CD4-positive, alpha-beta T cell treated with Interferon gamma for 1 hour (primary cell): Measurements from ENCODE around the gene CDC73.
"Not testable (repeated sequence)": the region's sequence is repeated elsewhere in the genome, so short reads cannot be mapped to it uniquely, and the experiment has no call there.

Source experiments
- DNase-seq: peaks from one replicate; pipeline ENCODE4 v3.0.0-alpha.2; 2020

Gene CDC73

DNA sequence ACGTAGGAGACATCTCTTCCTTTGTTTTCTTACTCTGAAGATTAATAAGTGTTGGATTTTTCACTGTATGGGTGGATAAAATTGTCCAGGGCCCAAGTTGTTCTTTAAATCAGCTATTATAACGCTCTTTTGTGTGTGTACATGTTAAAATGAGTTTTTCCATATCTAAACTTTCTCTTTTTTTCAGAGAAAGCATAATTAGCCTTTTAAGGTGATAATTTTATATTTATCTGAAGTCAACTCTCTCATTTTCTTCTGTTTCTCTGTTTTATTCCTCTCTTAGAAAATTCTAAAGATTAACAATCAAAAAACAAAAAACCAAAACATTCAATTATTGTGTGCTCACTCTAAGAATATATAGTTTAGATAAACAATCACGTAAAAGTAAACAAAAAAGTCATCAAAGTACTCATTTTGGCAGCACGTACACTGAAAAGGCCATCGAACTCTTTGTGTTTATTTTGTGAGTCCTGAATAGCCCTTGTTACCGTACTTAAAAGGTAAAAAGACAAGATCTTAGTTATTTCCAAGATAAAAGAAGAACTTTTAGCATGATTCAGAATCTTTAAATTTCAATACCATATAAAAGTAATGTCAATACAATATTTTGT, 7.2 kb upstream of the CDC73 start:
- DNase-seq = no peak

DNA sequence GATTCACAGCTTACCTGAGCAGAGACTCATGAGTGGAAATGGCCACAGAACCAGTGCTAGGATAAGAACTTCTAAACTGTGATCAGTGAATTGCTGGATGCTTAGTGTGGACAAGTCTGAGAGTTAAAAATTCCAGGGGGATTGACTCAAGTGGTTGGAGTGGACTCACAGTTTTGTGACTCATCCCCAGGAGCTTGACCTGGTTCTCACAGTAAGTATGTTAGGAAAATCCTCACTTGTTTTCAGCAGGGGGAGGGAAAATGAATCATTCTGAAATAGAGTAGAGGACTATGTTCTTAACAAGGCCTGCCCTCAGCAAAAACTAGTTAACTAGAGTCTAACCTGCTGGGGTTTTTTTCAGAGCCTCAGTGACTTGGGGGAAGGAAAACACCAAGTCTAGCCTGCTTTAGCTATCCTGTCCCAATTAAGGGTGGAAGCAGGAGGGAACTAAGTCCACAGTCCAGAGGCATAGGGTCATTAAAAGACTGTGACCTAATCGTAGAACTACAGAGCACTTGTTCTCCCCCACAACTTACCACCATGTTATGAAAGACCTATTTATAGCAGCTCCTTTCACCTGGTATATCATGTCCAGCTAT, 6.1 kb upstream of the CDC73 start:
- no peak for DNase-seq

DNA sequence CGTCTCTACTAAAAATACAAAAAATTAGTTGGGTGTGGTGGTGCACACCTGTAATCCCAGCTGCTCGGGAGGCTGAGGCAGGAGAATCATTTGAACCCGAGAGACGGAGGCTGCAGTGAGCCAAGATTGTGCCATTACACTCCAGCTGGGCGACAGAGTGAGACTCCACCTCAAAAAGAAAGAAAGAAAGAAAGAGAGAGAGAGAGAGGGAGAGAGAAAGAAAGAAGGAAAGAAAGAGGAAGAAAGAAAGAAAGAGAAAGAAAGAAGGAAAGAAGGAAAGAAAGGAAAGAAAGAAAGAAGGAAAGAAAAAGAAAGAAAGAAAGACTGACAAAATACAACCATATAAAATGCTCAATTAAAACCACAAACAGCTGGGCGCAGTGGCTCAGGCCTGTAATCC, 4.7 kb upstream of the CDC73 start:
- DNase-seq = not testable (repeated sequence)

DNA sequence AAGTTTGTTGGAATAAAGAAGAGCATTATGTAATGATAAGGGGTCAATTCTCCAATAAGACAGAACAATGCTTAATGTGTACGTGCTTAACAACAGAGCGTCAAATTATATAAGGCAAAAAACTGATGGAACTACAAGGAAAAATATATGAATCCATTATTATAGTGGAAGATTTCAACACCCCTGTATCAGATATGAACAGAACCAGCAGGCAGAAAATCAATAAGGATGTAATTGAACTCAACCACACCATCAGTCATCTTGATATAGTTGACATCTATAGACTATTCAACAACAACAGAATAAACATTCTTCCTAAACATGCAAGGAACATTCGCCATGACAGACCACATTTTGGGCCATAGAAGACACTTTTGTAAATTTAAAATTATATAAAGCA, 3.6 kb upstream of the CDC73 start:
- DNase-seq = no peak

DNA sequence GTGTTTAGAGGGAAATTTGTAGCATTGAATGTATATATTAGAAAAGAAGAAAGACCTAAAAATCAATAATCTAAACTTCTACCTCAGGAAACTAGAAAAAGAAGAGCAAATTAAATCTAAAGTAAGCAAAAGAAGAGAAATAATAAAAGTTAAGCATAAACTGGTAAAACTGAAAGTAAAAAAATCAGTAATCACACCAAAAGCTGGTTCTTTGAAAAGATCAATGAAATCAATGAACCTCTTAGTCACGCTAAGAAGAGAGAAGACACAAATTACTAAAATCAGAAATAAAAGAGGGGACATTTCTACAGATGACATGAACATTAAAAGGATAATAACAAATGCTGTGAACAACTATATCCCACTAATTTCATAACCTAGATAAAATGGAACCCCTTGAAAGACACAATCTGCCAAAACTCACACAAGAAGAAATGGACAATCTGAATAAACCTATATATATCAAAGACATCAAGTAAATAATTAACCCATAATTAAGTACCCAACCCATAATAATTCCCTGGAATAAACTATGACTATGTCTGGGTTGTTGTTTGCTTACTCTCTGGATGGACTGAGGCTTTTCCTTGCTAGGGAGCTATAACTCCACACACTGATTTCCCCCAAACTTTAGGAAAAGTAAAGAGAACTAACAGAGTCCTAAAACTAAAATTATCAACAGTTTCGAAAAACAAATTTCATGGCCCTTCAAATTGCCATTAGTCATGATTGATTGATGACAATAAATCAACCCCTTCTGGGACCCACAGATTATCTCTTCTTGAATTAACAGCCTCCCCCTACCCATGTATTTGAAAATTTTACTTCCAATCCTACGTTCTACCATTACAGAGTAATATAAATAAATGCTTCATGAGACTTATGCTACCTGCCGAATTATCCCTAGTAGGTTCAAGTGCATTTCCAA, 2.8 kb upstream of the CDC73 start:
- DNase-seq = no peak

DNA sequence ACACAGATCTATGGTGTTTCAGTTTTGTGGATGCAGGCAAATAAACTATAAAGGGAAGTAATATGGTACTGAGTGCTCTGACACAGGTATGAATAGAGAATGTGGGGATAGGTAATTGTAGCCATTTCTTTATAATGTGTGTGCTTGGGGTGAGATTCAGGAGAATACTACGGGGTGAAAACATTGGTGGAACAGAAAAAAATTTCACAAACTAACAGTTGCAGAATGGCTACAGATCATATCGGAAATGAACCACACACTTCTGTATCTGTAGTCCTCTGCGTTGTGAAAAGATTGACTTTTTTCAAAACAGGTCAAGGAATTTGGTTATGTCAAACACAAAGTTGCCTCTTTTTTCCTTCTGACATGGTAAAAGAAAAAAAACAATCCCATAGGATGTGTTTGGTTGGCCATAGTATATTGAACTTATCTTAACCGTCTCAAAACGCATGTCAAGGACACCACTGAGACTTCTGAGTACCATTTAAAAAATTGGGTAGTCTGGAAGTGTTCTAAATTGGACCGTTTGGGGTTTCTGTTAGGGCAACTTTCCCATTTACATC, 1.1 kb upstream of the CDC73 start:
- no peak for DNase-seq

DNA sequence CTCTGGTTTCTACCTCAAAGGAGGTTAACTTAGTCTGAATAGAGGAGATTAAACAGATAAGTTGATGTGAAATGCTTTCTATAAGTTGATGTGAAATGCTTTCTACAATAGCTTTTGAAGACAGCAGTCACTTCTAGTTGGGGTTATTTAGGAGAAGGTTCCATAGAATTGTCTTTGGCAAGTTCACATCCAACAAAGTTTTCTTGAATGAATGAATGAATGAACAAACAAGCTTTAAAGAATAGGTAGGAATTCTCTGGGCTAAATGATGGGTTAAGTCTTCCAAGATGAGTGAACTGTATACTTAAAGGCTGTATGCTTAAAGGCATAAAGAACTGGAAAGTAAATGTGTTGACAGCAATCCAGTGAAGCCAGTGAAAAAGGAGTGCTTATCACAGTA, 1.9 kb downstream of the CDC73 start:
- DNase-seq = no peak

DNA sequence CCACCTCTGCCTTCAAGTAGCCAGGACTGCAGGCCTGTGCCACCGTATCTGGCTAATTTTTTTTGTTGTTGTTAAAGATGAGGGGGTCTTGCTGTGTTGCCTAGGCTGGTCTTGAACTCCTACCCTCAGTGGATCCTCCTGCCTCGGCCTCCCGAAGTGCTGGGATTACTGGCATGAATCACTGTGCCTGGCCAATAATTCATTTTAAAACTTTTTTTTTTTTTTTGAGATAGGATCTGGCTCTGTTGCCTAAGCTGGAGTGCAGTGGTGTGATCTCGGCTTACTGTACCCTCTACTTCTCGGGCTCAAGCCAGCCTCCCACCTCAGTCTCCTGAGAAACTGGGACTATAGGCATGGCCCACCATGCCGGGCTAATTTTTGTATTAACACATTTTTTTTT, 3.5 kb downstream of the CDC73 start:
- DNase-seq = no peak

DNA sequence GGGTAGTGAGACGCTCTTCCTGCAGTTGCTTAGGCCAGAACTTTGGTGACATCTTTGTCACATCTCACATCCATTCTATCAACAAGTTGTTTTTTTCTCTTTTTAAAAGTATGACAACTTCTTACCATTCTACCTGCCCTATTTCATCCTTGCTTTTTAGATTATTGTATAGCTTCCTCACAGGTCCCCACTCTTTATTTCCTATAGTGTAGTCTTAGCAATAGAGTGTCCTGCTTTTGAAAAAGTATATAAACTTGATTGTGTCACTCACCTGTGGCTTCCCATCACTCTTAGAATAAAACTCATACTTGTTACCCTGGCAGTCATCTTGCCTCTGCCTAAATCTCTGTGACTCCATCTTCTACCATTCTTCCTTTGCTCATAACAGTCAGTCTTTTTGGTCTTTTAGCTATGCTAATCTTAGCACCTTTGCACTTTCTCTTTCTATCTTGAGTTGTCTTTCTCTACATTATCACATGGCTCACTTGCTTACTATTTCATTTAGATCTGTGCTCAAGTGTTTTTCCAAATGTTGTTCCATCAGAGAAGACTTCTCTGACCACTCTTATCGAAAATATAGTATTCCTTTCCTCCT, 9.5 kb downstream of the CDC73 start:
- DNase-seq = no peak

DNA sequence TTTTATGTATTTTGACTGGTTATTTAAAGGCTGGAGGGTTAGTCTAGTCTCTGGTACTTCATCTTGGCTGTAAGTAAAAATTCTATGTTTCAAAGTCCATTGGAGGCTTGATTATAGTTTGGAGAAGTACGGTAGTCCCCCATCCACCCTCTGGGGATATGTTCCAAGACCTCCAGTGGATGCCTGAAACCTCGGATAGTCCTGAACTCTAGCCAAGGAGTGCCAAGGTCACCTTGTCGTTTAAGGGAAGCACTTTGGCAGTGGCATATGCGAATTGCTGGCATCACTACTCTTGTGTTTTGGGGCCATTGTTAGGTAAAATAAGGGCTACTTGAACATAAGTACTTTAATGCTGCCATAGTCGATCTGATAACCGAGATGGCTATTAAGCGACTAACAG, 18.4 kb downstream of the CDC73 start:
- DNase-seq = no peak

DNA sequence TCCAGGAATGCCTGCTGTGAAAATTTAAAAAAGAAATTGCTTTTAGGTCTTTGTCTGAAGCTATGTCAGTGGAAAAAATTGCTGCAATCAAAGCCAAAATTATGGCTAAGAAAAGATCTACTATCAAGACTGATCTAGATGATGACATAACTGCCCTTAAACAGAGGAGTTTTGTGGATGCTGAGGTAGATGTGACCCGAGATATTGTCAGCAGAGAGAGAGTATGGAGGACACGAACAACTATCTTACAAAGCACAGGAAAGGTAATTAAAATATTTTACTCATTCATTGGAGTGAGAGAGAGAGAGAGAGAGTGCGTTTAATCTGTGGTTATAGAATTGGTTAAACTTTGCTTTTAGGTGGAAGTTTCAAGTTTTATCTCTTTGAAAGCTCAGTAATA, 20.0 kb downstream of the CDC73 start:
- DNase-seq = no peak

DNA sequence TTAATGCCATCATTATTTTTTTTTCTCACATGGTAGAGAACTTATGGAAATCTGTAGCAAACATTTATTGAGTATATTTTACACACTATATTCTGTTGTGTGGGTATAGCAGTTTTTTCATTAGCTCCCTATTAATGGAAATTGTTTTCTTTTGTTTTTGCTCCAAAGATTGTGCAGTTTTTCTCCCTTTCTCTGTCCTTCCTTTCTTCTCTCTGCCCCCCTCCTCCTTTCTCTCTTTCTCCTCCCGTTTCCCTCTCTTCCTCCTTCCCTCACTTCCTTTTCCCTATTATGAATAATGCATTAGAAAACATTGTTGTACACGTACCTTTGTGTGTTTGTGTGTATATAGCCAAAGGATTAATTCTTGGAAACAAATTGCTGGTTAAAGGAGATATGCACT, 20.6 kb downstream of the CDC73 start:
- DNase-seq = no peak

DNA sequence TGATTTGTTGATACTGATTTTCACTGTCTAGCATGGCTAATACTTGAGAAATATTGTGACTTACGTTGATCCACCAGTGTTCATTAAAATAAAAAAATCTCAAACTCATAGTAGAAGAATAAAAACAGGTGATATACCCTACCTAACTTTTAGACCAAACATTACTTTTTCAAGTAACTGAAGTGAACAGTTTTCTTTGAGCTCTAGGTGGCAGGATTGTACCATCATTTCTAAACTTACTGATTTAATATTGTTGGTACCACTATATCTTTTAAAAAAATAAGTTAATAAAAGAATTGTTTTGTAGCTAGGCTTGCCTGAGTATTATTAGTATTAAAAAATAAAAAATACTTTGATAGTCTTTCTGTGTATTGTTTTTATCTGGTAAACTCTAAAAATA, 21.5 kb downstream of the CDC73 start:
- DNase-seq = no peak

DNA sequence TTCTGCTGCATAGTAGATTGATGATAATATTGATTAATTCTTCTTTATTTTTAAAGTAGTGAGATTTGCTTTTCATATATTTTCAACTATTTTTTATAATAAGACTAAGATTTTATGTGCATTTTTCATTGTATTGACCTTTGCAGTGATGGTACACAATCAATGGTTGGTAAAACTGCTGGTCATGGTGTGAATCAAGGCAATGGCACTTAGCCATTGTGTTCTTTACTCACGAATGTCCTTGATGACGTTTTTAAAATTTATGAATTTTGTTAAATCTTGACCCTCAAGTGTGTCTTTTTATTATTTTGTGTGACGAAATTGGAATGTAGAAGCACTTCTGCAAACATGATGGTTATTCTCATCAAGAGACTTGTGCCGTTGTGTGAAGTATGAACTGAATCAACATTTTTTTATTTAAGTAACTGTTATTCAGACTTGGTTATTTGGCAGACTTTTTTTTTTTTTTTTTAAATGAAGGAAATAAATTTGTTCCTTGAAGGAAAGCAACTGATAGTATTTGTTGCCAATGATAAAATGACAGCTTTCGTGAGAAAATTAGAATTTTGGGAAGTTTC, 22.6 kb downstream of the CDC73 start:
- no peak for DNase-seq

DNA sequence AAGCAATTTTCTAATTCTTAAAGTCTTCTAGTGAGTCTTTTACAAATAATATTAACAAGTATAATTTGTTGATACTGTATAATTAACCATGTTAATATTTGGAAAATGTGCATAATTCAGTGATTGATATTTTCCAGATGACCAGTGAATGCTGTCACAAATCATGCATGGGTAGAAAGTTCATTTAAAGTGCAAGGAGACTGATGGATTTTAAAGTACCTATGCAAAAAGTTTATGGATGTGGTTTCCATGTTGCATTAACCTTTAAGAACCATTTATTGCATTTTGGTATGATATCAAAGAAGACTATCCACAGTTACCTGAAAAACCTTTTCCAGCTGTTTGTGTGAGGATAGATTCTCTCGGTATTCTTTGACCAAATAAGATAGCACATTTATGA, 23.2 kb downstream of the CDC73 start:
- no peak for DNase-seq

DNA sequence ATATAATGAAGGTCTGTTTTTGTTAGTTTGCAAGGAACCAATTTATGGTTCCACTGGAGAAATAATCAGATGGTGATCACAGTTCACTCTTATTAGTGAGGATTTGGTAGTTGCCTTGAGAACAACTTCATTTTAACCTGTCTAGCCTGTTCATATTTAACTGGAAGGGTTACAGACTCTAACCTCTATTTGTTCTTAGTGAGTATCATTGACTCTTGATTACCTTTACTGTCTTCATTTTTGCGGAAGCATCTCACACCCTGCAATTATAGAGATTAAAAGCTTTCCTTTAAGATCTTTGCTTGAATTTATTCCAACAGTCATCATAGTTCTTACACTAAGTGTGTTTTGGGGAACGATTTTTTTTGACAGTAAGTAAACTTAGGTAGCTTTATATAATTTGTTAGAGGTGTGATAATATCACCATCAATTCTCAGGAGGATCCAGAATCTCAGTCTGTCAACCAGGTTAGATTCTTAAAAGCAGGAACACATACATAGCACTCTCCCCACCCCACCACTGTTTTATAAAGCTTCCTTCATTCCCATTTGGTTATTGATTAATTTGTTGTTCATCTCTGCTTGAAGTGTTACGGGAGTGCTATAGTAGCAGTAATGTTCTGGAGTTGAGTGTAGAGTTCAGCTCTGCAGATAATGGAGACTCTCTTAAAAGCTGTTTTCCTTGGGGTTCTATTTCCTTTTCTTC, 34.4 kb downstream of the CDC73 start:
- DNase-seq = no peak

DNA sequence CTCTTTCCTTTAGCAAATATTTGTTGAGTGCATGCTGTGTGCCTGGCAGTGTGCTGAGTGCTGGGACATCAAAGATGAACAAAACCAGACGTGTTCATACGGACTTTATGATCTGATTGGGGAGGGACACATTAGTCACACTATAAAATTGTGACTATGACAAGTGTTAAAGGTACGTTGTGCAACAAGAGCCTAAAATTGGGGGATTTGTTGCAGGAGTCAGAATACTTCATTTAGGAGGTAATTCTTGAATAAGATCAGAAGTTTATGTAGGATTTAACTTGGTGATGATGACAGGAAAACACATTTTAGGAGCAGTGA, 35.0 kb downstream of the CDC73 start:
- DNase-seq = no peak

DNA sequence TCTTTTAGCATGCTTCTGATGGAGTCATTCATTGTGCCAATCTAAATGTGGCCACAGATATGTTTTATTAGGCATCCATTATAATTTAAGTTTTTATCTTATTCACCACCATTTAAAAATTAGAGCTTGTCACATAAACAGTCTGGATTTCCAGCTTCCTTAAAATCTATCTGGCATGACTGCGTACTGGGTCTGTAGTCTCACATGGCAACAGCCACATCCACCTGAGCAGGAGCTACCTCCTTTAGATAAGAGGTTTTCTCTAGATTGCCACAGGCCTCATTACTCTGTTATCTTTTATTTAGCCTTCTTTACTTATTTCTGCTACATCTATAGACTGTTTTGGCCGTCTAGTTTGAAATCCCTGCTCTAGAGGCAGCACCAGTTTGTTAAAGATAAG, 35.5 kb downstream of the CDC73 start:
- DNase-seq = no peak

DNA sequence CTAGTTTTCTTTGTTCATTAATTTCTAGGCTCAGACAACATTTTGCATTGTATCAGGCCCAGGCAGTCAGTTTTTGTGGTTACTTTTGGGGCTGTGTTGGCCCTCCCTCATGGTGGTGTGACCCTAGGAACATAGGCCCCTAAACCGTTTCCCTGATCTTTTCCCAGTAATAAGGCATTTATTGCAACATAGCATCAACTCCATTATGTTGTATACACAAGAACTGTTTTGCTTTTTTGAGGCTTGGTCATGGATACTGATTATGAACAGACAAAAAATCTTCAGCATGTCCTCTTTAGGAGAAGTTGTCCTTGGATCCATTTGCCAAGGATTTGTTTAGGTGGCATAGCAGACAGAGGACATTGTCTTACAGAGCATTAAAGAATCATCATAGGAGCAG, 54.3 kb downstream of the CDC73 start:
- DNase-seq = no peak

DNA sequence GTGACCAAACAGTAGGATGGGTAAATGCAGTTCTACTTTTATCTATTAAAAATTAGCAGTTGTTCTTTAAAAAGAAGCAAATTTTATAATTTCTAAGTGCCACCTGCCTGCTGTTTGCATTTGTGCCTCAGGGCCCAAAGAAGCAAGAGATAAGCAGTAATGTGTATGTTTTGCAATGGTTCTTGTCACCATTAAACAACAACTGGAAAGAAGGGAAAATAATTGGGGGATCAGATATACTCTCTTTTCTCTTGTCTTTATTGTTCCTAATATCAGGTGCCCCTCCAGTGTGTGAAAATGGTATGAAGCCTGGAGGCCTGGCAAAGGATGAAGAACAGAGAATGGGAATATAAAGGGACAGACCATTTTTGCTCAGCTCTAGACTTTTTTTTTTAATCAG, 55.0 kb downstream of the CDC73 start:
- DNase-seq = no peak

DNA sequence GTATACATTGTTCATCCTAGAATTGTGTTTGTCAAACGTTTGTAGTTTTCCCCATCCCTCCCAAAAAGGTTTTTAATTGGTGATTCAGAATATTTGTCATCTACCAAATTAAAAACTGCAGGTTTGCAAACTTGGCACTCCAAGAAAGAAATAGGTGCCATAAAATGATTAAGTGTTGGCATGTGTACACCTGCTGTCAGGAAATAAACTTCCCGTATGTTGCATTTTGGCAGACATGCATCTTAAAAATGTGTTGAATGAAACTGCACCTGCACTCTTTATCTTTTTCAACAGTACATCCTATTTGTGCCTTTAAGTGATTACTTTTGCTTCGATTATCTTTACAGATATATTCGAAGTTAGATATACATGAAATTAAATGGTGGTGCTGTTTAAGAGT, 57.3 kb downstream of the CDC73 start:
- no peak for DNase-seq

DNA sequence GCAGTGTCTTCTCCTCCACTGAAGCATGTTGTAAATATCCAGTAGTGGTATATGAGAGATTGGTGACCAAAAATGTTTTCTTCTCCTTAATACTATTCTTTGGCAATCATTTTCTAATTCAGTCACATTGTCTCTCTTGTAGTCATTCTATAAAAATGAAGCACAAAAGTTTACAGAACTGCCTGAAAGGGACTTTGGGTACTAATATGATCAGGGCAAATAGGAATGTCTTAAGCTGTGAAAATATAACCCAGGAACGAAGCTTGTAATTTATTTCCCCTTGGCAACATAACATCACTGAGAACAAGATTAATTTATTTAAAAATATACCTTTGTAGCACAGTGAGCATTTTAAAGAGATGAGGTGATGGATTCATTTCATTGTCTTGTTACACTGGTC, 59.7 kb downstream of the CDC73 start:
- no peak for DNase-seq

DNA sequence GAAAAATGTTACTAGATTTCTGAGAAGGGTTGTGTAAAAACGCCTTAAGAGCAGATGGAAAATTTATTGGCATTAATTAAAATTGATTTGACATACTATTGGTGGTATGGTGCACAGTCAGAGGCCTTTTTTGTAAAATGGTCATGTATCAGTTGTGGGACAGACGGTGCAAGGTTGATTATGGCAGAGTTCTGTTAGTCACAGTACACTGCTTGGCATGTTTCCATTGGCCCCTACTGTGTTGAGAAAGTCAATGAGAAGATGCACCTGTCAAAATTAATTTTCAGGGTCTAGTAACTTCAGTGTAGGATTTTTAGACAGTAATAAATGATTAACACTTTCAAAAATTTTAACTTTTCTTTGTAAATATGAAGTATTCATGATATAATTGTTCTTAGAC, 60.2 kb downstream of the CDC73 start:
- no peak for DNase-seq
